HepG2 (cell line): ENCODE measurements around the gene ZNF581.

Experiments used
- CC2D1A ChIP-seq: sonication (generic); formaldehyde crosslinking; IDR thresholded peaks from 2 replicates; pipeline ENCODE4 v1.8.1; 2023; ENCODE audit warnings: mild to moderate bottlenecking, missing genetic modification reagents
- CTCF ChIP-seq: sonication (generic); formaldehyde crosslinking; IDR thresholded peaks from 2 replicates; pipeline ENCODE4 v1.5.0; 2020; ENCODE audit warnings: mild to moderate bottlenecking, missing genetic modification reagents, moderate library complexity
- ELF4 ChIP-seq: sonication (generic); formaldehyde crosslinking; IDR thresholded peaks from 2 replicates; pipeline ENCODE4 v1.5.0; 2020; ENCODE audit warnings: missing genetic modification reagents, mild to moderate bottlenecking, moderate library complexity, borderline replicate concordance
- EP300 ChIP-seq, 3 experiments: sonication (generic) in 1 of 3; formaldehyde crosslinking in 1 of 3; IDR thresholded peaks; 2 replicates each; pipeline versions ENCODE4 v1.5.1 to v1.6.1; 2011 to 2020; ENCODE audit warnings: low read depth in 2 of 3, low read length in 2 of 3, borderline replicate concordance in 1 of 3, improper control_type of control experiment in 1 of 3, mild to moderate bottlenecking in 1 of 3, missing genetic modification reagents in 1 of 3, moderate library complexity in 1 of 3
- KDM4B ChIP-seq: sonication (generic); formaldehyde crosslinking; IDR thresholded peaks from 2 replicates; pipeline ENCODE4 v1.4.0; 2020; ENCODE audit warnings: missing genetic modification reagents
- MIXL1 ChIP-seq: IDR thresholded peaks from 2 replicates; pipeline ENCODE4 v1.6.1; 2016
- NBN ChIP-seq: fragments of 450-650 bp; conservative IDR thresholded peaks from 2 replicates; pipeline ENCODE4 v1.6.1; 2017
- NCOR1 ChIP-seq: fragments of 200-600 bp; sonication (generic); IDR thresholded peaks from 2 replicates; pipeline ENCODE4 v1.7.0; 2017; ENCODE audit warnings: antibody characterized with exemption, low read length, borderline replicate concordance
- RELA ChIP-seq: sonication (generic); formaldehyde crosslinking; IDR thresholded peaks from 2 replicates; pipeline ENCODE4 v1.4.0; 2020; ENCODE audit warnings: missing genetic modification reagents

DNA sequence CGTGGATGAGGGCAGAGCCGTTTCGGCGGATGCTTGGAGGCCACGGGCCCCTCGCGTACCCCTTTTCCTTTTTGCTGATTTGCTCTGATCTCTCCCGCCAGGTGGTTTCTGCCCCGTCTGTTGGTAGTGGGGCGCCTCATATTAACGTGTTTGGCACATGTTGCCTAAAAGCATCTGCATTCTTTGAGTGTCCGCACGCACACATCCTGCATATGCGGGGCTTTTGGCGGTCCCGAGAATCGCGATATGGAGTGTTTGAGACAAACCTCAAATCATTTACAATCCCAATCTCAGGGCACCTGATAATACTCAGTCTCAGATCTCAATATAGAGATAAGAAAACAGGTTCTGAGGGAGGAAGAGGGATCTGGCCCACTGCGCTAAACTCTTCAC is 12.2 kb downstream of the ZNF581 start:
- TF ChIP-seq NCOR1 (no peak), KDM4B (CRISPR knock-in tag) (no peak), CTCF (CRISPR knock-in tag) (no peak), EP300 (IDR thresholded peaks at IDR 0.05; ENCODE audit: low read depth in 2 of 2, low read length in 2 of 2) (no peak), EP300 (CRISPR knock-in tag; IDR thresholded peaks at IDR 0.05; ENCODE audit: borderline replicate concordance) (no peak), MIXL1 (CRISPR knock-in tag) (no peak), NBN (no peak), CC2D1A (no peak), RELA (CRISPR knock-in tag) (no peak), ELF4 (CRISPR knock-in tag) (no peak)
